Medulla oblongata (tissue), 1 donor: Measurements from ENCODE around the gene SMS.

ENCODE experiments used
- DNase-seq: peaks from one replicate; pipeline ENCODE4 v3.0.0-alpha.2; 2015; ENCODE audit errors: extremely low spot score

The SMS gene

DNA sequence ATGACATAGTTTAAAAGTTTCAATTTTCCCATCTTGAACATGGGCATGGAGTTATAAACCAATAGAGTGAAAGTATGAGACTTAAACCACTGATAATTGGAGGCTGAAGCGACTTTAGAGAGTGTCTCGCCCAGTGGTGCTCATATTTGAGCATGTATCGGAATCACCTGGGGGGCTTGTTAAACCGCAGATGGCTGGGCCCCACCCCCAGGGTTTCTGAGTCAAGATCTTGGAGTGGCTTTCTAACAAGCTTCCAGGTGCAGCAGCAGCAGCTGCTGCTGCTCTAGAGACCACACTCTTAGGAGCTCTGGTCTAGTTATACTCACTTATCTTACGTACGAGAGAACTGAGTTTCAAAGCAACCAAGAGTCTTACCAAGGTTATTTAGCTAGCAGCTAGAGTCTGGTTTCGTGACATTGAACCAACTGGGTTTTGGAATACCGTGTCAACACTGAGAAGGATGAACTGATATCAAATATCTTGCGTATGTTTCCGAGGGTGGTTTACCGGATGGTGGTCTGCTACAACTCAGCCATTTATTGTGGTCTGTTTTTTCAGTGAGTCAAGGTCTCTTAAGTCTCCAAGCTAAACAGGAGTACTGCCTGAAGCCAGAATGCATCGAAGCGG is 97.5 kb downstream of the SMS start:
- no peak for DNase-seq

DNA sequence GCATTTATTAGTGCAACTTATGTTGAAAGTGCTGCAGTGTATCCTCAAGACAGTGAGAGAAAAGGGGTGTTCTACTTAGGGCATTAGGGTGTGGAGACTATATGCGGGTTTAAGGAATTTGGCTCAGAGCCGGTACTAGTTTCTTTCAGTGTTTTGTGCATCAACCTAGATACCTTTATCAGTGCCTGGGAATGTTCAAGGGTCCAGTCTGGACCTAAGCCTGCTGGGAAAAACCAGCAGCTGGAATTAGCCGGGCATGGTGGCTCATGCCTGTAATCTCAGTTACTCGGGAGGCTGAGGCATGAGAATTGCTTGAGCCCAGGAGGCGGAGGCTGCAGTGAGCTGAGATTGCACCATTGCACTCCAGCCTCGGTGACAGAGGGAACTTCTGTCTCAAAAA is 99.0 kb downstream of the SMS start:
- no peak for DNase-seq

DNA sequence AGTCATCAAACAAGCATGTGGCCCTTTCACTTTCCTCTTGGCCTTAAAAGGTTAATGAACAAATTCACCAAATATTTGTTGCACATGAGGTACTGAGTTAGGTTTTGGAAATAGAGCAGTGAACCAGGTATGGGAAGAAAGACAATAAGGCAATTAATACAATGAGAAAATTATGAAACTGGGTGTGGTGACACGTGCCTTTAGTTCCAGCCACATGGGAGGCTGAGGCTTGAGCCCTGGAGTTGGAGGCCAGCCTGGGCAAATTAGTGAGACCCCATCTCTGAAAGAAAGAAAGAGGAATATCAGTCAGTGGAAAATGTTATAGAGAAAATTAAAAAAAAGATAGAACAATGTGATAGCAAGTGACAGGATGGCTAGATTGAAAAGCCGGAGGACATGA is 99.7 kb downstream of the SMS start:
- no peak for DNase-seq

DNA sequence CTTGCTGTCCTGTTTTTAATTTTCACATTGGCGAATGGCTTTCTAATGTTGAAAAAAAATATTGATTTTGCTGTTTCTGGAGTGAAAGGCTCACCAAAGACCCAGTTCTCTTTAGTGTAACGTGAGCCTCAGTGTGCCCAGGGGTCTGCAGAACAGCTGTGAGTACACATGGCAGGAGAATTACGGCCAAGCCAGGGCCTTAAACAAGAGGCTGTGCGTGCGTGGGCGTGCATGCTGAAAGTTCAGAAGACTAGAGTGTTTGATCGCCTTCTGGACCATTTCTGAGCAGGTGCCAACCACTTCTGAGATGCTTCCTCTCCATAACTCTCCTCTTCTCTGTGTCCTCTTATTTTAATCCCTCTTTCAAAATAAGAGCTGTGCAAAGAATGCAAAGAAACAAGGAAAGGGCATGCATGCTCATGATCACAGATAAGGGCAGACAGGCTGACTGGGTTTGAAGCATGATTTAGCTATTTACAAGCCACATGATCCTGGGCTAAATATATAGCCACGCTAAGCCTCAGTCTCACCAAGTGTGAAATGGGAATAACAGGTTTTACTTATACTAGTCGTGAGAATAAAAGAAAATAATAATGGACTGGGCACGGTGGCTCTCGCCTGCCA is 101.5 kb downstream of the SMS start:
- no peak for DNase-seq

DNA sequence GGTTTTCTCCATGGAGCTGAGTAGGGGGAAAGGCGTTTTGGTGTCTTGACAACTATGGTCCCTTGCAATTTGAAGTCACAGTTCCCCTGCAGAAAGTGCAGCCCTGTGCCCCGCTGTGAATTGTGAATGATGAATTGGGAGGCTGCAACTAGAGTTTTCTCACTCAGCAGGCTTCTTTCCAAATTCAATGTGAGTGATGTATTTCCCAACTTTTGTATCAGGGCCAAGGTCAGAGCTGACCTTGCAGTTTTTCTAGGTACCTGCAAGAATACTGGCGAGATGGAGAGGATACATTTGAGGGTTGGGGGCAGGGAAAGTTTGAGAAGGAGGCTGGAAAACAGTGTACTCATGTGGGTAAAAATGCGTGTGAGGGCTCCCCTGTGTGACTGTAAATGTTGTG is 103.4 kb downstream of the SMS start:
- no peak for DNase-seq
